Psoas muscle (tissue), 8 donors: ENCODE results near the gene RSPO4. TPM values are rescaled to one million over a fixed set of nuclear protein-coding genes. Genes with fewer than 3 reads are reported as not detected.

ENCODE experiments used
- ATAC-seq, 4 donors: fragments of 200-7000 bp; cut with Tn5 transposase; one replicate each; pipeline ENCODE4 v1.9.1; 2020; ENCODE audit warnings: moderate library complexity in 3 of 4, mild to moderate bottlenecking in 2 of 4
- DNase-seq, 2 donors: peaks; one replicate each; pipeline ENCODE4 v3.0.0-alpha.2; 2020
- H3K27ac ChIP-seq: fragments of 200-600 bp; one replicate; pipeline ENCODE4 v1.8.0; 2022
- H3K27me3 ChIP-seq, 3 donors: fragments of 200-600 bp in 1 of 3; one replicate each; pipeline versions ENCODE4 v1.6.1 to v1.8.0; 2013 to 2022; ENCODE audit warnings: low read length in 2 of 3, mild to moderate bottlenecking in 2 of 3, moderate library complexity in 1 of 3; ENCODE audit not compliant: insufficient read depth in 3 of 3
- H3K36me3 ChIP-seq, 2 donors: fragments of 200-600 bp in 1 of 2; one replicate each; pipeline versions ENCODE4 v1.6.1 to v1.8.0; 2013 to 2022; ENCODE audit warnings: low read depth in 1 of 2, mild to moderate bottlenecking in 1 of 2, moderate library complexity in 1 of 2; ENCODE audit not compliant: insufficient read depth in 1 of 2
- H3K4me1 ChIP-seq: fragments of 200-600 bp; one replicate; pipeline ENCODE4 v1.8.0; 2022
- H3K4me3 ChIP-seq: fragments of 200-600 bp; one replicate; pipeline ENCODE4 v1.8.0; 2022; ENCODE audit warnings: mild to moderate bottlenecking
- H3K9me3 ChIP-seq: fragments of 200-600 bp; one replicate; pipeline ENCODE4 v1.8.0; 2022
- CTCF ChIP-seq: fragments of 200-600 bp; IDR thresholded peaks from one replicate; pipeline ENCODE4 v1.8.0; 2022; ENCODE audit warnings: antibody characterized with exemption
- WGBS, 3 donors: extraction: QIAGEN DNeasy Blood & Tissue Kit; methylation state at CpG; one replicate each; pipeline versions ENCODE4 v1.1.6 to v1.1.7; 2013; 5-methylcytosine and 5-hydroxymethylcytosine counted together
- intact Hi-C, 2 donors: fragments of 100-400 bp; cut with DNase I; formaldehyde crosslinking; loops; one replicate each; pipeline versions ENCODE4 v1.11.0 to v1.14.2; 2022
- polyA plus RNA-seq, 3 donors: library from polyadenylated mRNA; stranded (reverse); fragments of 200-250 nt; gene quantifications; one replicate each; pipeline ENCODE4 v1.2.3, GENCODE V29; 2013
- total RNA-seq, 4 donors: library from RNA; stranded (reverse); fragmentation: NEBNext Ultra II Directional in 2 of 4; extraction: Animal tissue kit (Norgen Biotek cat#: 25700) in 2 of 4; gene quantifications; one replicate each; pipeline versions ENCODE4 v1.2.1 to v1.2.4, GENCODE V29; 2021 to 2023
- donor health status: healthy with polysubstance abuse.
- donor health status: DM: no; HTN: no; CAD: no; lungs with moderate emphysema.
- donor health status: Bipolar disorder and iron deficiency.
- donor health status: healthy.
- donor health status: DM: yes; HTN: yes; CAD: no.
- donor health status: DM: no; HTN: no; CAD: no.
- donor health status: DM: no; HTN: no; CAD: no.
- donor health status: DM: yes; HTN: yes; CAD: no.

The RSPO4 gene
- total and polyA plus RNA-seq, 7 donors = 0.01 to 0.13 (median 0.03) TPM; not detected in 4

DNA sequence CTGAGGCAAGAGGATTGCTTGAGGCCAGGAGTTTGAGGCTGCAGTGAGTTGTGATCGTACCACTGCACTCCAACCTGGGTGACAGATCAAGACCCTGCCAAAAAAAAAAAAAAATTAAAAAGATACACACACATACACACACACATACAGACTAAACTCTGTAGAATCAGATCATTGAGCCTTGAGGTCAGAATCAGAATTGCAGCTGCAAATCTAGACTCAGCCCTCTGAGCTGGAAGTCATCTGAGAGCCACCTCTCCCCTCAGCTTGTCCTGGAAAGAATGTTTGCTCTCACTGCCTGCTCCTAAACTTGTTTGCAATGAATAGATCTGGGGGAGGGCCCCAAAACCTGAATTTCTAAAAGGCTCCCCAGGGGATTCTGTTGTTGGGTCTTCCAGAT lies 44.6 kb downstream of the RSPO4 start:
- TF ChIP-seq CTCF = no peak
- DNase-seq (peak in 1 of 2 donors; percentile 6), ATAC-seq (no peak)
- intact Hi-C loops = loop anchor here (2.0 to 10.0 kb wide), 3 partner anchors 141 to 257 kb away; partner anchors contain the start of gene TMEM74B (in 1 of the 2)
- 78 to 90% (median 87%) methylated on average over 1 of the region's 1 CpG for WGBS, 3 donors
- Histone ChIP-seq H3K4me1 (no peaks in the 10 kb centered on the region), H3K27ac (no peak overlapping the region), H3K27me3 (peaks cover 0 to 29% (median 0%) of the 10 kb centered on the region in 3 donors), H3K4me3 (no peak overlapping the region), H3K9me3 (no peaks in the 10 kb centered on the region), H3K36me3 (no peaks in the 10 kb centered on the region)

DNA sequence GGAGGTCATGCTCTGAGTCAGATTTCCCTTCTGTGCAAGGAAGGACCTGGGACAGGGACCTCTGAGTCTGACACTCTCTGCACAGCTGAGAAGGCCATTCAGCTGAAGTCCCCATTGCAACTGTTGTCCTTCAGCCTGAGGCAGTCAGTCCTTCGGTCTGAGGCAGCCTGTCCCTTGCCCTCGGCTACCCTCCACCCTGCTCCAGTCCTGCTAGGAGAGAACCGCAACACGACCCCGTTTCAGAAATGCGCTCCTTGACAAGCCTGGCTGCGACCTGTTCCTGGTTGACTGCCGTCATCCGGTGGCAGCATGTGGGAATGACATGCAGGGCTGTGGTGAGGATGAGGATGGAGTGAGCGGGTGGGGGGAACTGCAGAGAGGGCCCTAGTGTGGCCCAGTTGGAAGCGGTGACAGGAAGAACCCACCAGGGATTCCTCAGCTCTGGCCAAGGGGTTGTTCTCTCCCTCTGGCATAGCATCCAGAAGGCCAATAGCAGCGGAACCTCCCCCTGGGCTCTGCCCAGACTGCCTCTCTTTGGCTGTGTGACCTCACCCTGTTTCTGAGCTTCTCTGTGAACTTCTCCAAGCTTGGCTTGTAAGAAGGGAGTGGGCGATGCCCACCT lies 45.7 kb downstream of the RSPO4 start:
- Histone ChIP-seq H3K4me3 (no peak overlapping the region), H3K9me3 (no peaks in the 10 kb centered on the region), H3K36me3 (no peaks in the 10 kb centered on the region), H3K4me1 (no peaks in the 10 kb centered on the region), H3K27me3 (peaks cover 0 to 29% (median 0%) of the 10 kb centered on the region in 3 donors), H3K27ac (no peak overlapping the region)
- intact Hi-C loops = loop anchor here (1.0 to 10.0 kb wide), 4 partner anchors 140 to 258 kb away; partner anchors contain the start of gene TMEM74B (in 1 of the 2)
- peak; percentile 98 for TF ChIP-seq CTCF
- WGBS, 3 donors = 10 to 13% (median 12%) methylated on average over 13 of the region's 13 CpGs
- DNase-seq (peak; percentile 46 to 81), ATAC-seq (peak; percentile 82 to 95 (median 90))

GRCh38 chr20:955656-956055 lies 46.5 kb downstream of the RSPO4 start:
- Histone ChIP-seq H3K4me3 (no peak overlapping the region), H3K36me3 (no peaks in the 10 kb centered on the region), H3K27me3 (peaks cover 0 to 24% (median 0%) of the 10 kb centered on the region in 3 donors), H3K4me1 (no peaks in the 10 kb centered on the region), H3K27ac (no peak overlapping the region), H3K9me3 (no peaks in the 10 kb centered on the region)
- ATAC-seq = no peak
- 83 to 86% (median 85%) methylated on average over 7 of the region's 7 CpGs for WGBS, 3 donors
- intact Hi-C loops = loop anchor here (1.0 to 10.0 kb wide), 4 partner anchors 139 to 259 kb away; partner anchors contain the start of gene TMEM74B (in 1 of the 2)
- no peak for TF ChIP-seq CTCF
- DNase-seq = no peak

- H3K9me3 ChIP-seq = no peaks in the 10 kb centered on the region
- H3K36me3 ChIP-seq = no peaks in the 10 kb centered on the region
- no peak overlapping the region for H3K4me3 ChIP-seq
- DNase-seq (no peak), ATAC-seq (no peak)
- intact Hi-C loops = loop anchor here in 1 of 2 donors (10.0 kb wide), 2 partner anchors 230 to 260 kb away; partner anchors contain the start of gene TMEM74B
- peaks cover 0 to 20% (median 0%) of the 10 kb centered on the region in 3 donors for H3K27me3 ChIP-seq
- H3K27ac ChIP-seq = no peak overlapping the region
- WGBS, 3 donors = 58 to 65% (median 59%) methylated on average over 3 of the region's 3 CpGs
- TF ChIP-seq CTCF = no peak
- no peaks in the 10 kb centered on the region for H3K4me1 ChIP-seq
Measured at GRCh38 chr20:955111-955510, 47.0 kb downstream of the RSPO4 start.
